EL (cell line): ENCODE data around the gene C21orf58.

Experiments used
- DNase-seq: peaks from one replicate; pipeline ENCODE4 v3.0.0-alpha.2; 2016

The C21orf58 gene

GRCh38 chr21:46352913-46353312 lies 29.2 kb upstream of the C21orf58 start:
- no peak for DNase-seq

GRCh38 chr21:46352164-46352515 lies 28.5 kb upstream of the C21orf58 start:
- no peak for DNase-seq

- no peak for DNase-seq
Observed at GRCh38 chr21:46351476-46352163, 27.9 kb upstream of the C21orf58 start.

- DNase-seq = no peak
Observed at GRCh38 chr21:46350981-46351380, 27.3 kb upstream of the C21orf58 start.

- DNase-seq = no peak
Observed at GRCh38 chr21:46350571-46350970, 26.9 kb upstream of the C21orf58 start.

GRCh38 chr21:46349134-46349760 lies 25.6 kb upstream of the C21orf58 start:
- DNase-seq = no peak

GRCh38 chr21:46347791-46348381 lies 24.2 kb upstream of the C21orf58 start:
- no peak for DNase-seq

GRCh38 chr21:46347203-46347550 lies 23.5 kb upstream of the C21orf58 start:
- no peak for DNase-seq

- DNase-seq = no peak
Observed at GRCh38 chr21:46346296-46347202, 22.9 kb upstream of the C21orf58 start.

- DNase-seq = no peak
Observed at GRCh38 chr21:46345861-46346260, 22.2 kb upstream of the C21orf58 start.

GRCh38 chr21:46344219-46344915 lies 20.7 kb upstream of the C21orf58 start:
- DNase-seq = no peak

GRCh38 chr21:46340998-46341397 lies 17.3 kb upstream of the C21orf58 start:
- no peak for DNase-seq

GRCh38 chr21:46336603-46337002 lies 12.9 kb upstream of the C21orf58 start:
- DNase-seq = no peak

GRCh38 chr21:46334351-46335140 lies 10.9 kb upstream of the C21orf58 start:
- no peak for DNase-seq

- no peak for DNase-seq
Observed at GRCh38 chr21:46329796-46330195, 6.1 kb upstream of the C21orf58 start.

- DNase-seq = no peak
Observed at GRCh38 chr21:46328151-46328550, 4.5 kb upstream of the C21orf58 start.

GRCh38 chr21:46327711-46328110 lies 4.0 kb upstream of the C21orf58 start:
- no peak for DNase-seq

GRCh38 chr21:46326110-46326703 lies 2.5 kb upstream of the C21orf58 start:
- DNase-seq = no peak

GRCh38 chr21:46325073-46325912 lies 1.6 kb upstream of the C21orf58 start:
- DNase-seq = peak; percentile 54

GRCh38 chr21:46324390-46325072 lies 861 bp upstream of the C21orf58 start:
- DNase-seq = peak; percentile 86
